Measurements from ENCODE around the gene PGM2L1. TPM values are rescaled to one million over a fixed set of nuclear protein-coding genes. Genes with fewer than 3 reads are reported as not detected.

Gene PGM2L1
- total and polyA plus RNA-seq, 2 of the 4 experiments (the other 2 are of a cell fraction), result 0.72 to 1.8 TPM

DNA sequence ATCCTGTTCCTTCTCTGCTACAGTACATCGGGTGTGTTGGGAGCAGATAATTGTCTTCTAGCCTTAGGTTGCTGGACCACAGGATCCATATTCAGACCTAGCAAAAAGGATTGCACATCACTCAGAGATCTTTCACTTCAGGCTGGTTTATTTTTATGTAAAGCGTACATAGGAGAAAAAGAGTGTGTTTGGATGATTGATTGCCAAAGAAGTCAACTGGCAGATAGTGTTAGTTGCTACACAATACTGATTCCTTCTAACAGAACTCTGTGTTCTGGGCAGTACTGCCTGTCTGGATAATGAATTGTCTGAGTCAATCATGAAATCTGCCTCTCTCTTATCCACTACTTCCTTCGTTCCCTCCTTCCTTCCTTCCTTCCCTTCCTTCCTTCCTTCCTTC, 31.0 kb upstream of the PGM2L1 start:
- H3K23ac ChIP-seq (ENCODE audit: low read depth, low read length), result no peak overlapping the region
- BruUV-seq (replicated peaks), result no TSS peak
- H3K4me2 ChIP-seq (ENCODE audit: low read depth, low read length), result no peak overlapping the region
- H3K9ac ChIP-seq (ENCODE audit: low read depth, low read length), result no peak overlapping the region
- no peak overlapping the region for H2BK20ac ChIP-seq (ENCODE audit: low read depth, low read length)
- no peaks in the 10 kb centered on the region for H3K36me3 ChIP-seq (ENCODE audit: control insufficient read depth, insufficient read depth, low read length)
- H3K9me1 ChIP-seq (ENCODE audit: insufficient read depth, low read length), result no peaks in the 10 kb centered on the region
- no peak overlapping the region for H4K91ac ChIP-seq (ENCODE audit: insufficient read depth, low read depth, low read length)
- no peak overlapping the region for H3K18ac ChIP-seq (ENCODE audit: low read depth, low read length)
- WGBS, 2 experiments (ENCODE audit: extremely low coverage in 2 of 2, insufficient read length in 1 of 2), result no CpG with 5 or more reads among the region's 3 CpGs
- H3K27me3 ChIP-seq (ENCODE audit: control insufficient read depth, insufficient read depth, low read length), result no peaks in the 10 kb centered on the region
- no peak overlapping the region for H3K4me3 ChIP-seq (ENCODE audit: insufficient read depth, low read depth, low read length)
- in situ Hi-C loops (cut with MboI; ENCODE audit: low sequenced_read_pairs) (no loop called here), intact Hi-C loops (cut with micrococcal nuclease) (no loop called here), dilution Hi-C loops (cut with HindIII; ENCODE audit: low sequenced_read_pairs, unreplicated experiment) (no loop called here)
- no peak overlapping the region for H2AFZ ChIP-seq (replicated peaks; ENCODE audit: low read length, poor library complexity)
- no peaks in the 10 kb centered on the region for H3K79me1 ChIP-seq (ENCODE audit: low read depth in 1 of 2, low read length in 2 of 2)
- no peak overlapping the region for H3K14ac ChIP-seq (replicated peaks; ENCODE audit: low read depth, low read length)
- no peak overlapping the region for H4K5ac ChIP-seq (ENCODE audit: low read depth, low read length)
- no peak overlapping the region for H2BK5ac ChIP-seq (ENCODE audit: low read depth, low read length, poor library complexity, severe bottlenecking)
- ChIA-PET POLR2A (ENCODE audit: unreplicated experiment) (no interaction called here), CTCF (interaction anchor here (1.4 kb wide), 1 partner anchor 40 kb away, joined by 4 read pairs; no protein-coding TSS in a partner anchor)
- no peak overlapping the region for H2AK5ac ChIP-seq (ENCODE audit: low read depth, low read length)
- no peaks in the 10 kb centered on the region for H3K4me1 ChIP-seq (ENCODE audit: control insufficient read depth, insufficient read depth, low read length)
- no peak overlapping the region for H3K27ac ChIP-seq (ENCODE audit: insufficient read depth, low read length)
- H2BK120ac ChIP-seq (ENCODE audit: low read depth, low read length), result no peak overlapping the region
- H4K8ac ChIP-seq (ENCODE audit: low read depth in 2 of 2, low read length in 2 of 2), result no peak overlapping the region
- no peak overlapping the region for H2BK15ac ChIP-seq (ENCODE audit: low read depth, low read length)
- DNase-seq (no peak), ATAC-seq (ENCODE audit: low read depth) (no peak)
- no peaks in the 10 kb centered on the region for H4K20me1 ChIP-seq (ENCODE audit: insufficient read depth, low read length)
- TF ChIP-seq MAFK (IDR thresholded peaks at IDR 0.05; ENCODE audit: low read depth, low read length), result no peak
- no peak for TF ChIP-seq RAD21 (IDR thresholded peaks at IDR 0.05; ENCODE audit: low read length)
- TF ChIP-seq POLR2A (IDR thresholded peaks at IDR 0.05; ENCODE audit: low read depth, low read length), result no peak
- no peak for TF ChIP-seq RFX5 (IDR thresholded peaks at IDR 0.05; ENCODE audit: low read depth, low read length)
- H3K56ac ChIP-seq (ENCODE audit: extremely low read depth, insufficient read depth, low read length), result no peak overlapping the region
- no peak overlapping the region for H3K4ac ChIP-seq (ENCODE audit: low read depth, low read length)
- no peak overlapping the region for H2AK9ac ChIP-seq (replicated peaks; ENCODE audit: low read depth, low read length, poor library complexity)
- peaks cover 3% of the 10 kb centered on the region; the same call in 1 of the 2 replicates for H3K9me3 ChIP-seq (ENCODE audit: control insufficient read depth, insufficient read depth, low read length)
